Measurements from ENCODE around the gene YAP1.

YAP1 gene

DNA sequence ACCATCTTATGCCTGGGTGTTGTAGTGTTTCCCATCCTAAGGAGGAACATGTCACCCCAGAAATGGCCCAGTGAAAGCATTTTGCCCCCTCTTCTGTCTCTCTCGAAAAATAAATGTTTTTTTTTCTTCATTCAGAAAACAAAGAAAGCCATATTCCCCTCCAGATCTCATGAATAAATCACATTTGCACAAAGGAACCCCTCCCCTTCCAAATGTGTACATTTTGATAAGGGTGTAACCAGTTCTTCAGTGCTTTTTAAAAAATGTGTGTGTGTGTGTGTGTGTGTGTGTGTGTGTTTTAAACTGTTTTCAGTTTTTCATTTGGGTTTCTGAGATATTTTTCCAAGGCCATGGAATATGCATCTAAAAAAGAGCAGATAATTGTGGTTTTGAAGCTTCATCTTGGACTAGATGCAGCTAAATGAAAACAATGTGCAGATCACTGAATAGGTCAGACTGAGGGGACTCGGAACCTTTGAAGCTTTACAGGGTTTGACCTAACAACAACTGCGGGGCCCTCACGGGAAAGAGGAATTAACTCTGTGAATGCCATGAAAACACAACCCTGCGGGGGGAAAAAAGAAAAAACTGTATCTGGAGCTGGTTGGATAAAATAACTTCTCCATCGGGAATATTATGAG is 76.4 kb downstream of the YAP1 start:
- Histone ChIP-seq H3K27ac (no peak overlapping the region), H3K9me3 (no peaks in the 10 kb centered on the region), H3K36me3 (no peaks in the 10 kb centered on the region), H3K27me3 (peaks cover 26% of the 10 kb centered on the region), H3K4me1 (ENCODE audit: control insufficient read depth in 1 of 2, insufficient read depth in 1 of 2, low read depth in 1 of 2, low read length in 1 of 2) (no peaks in the 10 kb centered on the region), H3K4me3 (ENCODE audit: low read depth in 1 of 2, low read length in 1 of 2) (no peak overlapping the region)
- no peak for TF ChIP-seq CTCF (IDR thresholded peaks at IDR 0.05)

DNA sequence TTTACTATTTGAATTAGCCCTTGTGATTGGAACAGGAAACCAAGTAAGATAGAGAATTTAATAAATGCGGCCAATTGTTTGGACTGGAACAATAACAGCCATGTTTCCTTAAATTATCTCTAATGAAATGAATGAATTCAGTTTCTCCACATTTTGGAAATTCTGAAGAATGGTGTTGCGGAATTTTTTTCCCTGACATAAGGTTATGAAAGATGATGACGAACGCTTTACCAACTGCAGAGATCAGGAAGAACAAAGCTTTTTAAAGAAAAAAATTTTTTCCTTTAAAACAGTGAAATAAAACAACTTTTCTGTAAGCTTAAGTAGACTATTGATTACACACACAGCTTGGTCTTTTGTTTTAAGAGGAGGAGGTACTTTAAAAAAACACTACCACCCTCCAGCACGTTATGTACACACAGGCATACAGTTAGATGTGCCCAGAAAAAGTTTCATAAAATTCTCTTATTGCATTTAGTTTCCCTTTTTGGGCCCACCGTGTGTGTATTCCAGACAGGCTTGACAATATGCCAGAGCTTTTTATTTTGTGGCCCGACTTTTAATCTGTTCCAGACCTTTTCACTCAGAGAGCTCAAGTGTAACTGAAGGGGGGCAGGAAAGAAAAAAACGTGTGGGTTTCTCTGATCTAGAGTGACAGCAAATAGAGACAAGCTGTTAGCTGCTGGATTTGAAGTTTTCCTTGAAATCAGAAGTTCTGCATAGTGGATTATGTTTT is 77.3 kb downstream of the YAP1 start:
- no peak for TF ChIP-seq CTCF (IDR thresholded peaks at IDR 0.05)

DNA sequence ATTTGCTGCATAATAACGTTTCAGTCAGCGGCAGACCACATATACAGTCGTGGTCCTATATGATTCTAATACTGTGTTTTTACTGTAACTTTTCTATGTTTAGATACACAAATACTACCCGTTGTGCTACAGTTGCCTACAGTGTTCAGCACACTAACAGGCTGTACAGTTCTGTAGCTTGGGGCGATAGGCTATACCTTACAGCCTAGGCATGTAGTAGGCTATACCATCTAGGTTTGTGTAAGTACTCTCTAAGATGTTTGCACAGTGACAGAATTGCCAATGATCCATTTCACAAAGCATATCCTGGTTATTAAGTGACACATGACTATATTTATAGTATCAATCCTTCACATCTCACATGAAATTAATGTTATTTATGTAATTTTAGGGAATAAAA is 78.2 kb downstream of the YAP1 start:
- H3K27ac ChIP-seq = no peak overlapping the region

More for the DNA sequence above, 77.3 kb downstream of the YAP1 start:
- Histone ChIP-seq H3K27ac (no peak overlapping the region), H3K27me3 (peaks cover 26% of the 10 kb centered on the region), H3K9me3 (no peaks in the 10 kb centered on the region), H3K4me3 (ENCODE audit: low read depth in 1 of 2, low read length in 1 of 2) (no peak overlapping the region), H3K4me1 (ENCODE audit: control insufficient read depth in 1 of 2, insufficient read depth in 1 of 2, low read depth in 1 of 2, low read length in 1 of 2) (no peaks in the 10 kb centered on the region), H3K36me3 (no peaks in the 10 kb centered on the region)

DNA sequence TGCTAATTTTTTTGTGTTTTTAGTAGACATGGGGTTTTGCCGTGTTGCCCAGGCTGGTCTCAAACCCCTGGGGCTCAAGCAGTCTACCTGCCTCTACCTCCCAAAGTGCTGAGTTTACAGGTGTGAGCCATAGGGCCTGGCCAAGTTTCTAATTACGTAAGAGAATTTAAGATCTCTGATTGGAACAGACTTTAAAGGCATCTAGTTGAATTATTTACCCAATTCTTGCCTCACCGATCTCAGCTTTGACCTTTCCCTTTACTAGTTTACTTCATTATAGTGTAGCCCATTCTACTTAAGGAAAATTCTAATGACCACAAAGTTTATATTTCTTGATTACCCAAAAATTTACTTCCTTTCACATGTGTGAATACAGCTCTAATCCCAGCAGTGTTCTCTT is 81.6 kb downstream of the YAP1 start:
- Histone ChIP-seq H3K27ac (no peak overlapping the region), H3K4me3 (ENCODE audit: low read depth in 1 of 2, low read length in 1 of 2) (no peak overlapping the region), H3K36me3 (no peaks in the 10 kb centered on the region), H3K9me3 (no peaks in the 10 kb centered on the region), H3K4me1 (ENCODE audit: control insufficient read depth in 1 of 2, insufficient read depth in 1 of 2, low read depth in 1 of 2, low read length in 1 of 2) (no peaks in the 10 kb centered on the region), H3K27me3 (peaks cover 26% of the 10 kb centered on the region)
- TF ChIP-seq CTCF (IDR thresholded peaks at IDR 0.05) = no peak

More for the DNA sequence above, 78.2 kb downstream of the YAP1 start:
- Histone ChIP-seq H3K27me3 (peaks cover 26% of the 10 kb centered on the region), H3K36me3 (no peaks in the 10 kb centered on the region), H3K9me3 (no peaks in the 10 kb centered on the region), H3K4me3 (ENCODE audit: low read depth in 1 of 2, low read length in 1 of 2) (no peak overlapping the region), H3K4me1 (ENCODE audit: control insufficient read depth in 1 of 2, insufficient read depth in 1 of 2, low read depth in 1 of 2, low read length in 1 of 2) (no peaks in the 10 kb centered on the region)
- no peak for TF ChIP-seq CTCF (IDR thresholded peaks at IDR 0.05)

- Histone ChIP-seq H3K27ac (no peak overlapping the region), H3K27me3 (peaks cover 26% of the 10 kb centered on the region), H3K4me3 (ENCODE audit: low read depth in 1 of 2, low read length in 1 of 2) (no peak overlapping the region), H3K36me3 (no peaks in the 10 kb centered on the region), H3K4me1 (ENCODE audit: control insufficient read depth in 1 of 2, insufficient read depth in 1 of 2, low read depth in 1 of 2, low read length in 1 of 2) (no peaks in the 10 kb centered on the region), H3K9me3 (no peaks in the 10 kb centered on the region)
- TF ChIP-seq CTCF (IDR thresholded peaks at IDR 0.05) = no peak
Measured at GRCh38 chr11:102192349-102193066, 82.3 kb downstream of the YAP1 start.
